ENCODE data around the gene BRCA2.
"Not testable (repeated sequence)": the region's sequence is repeated elsewhere in the genome, so short reads cannot be mapped to it uniquely, and the experiment has no call there.

The BRCA2 gene

GRCh38 chr13:32309312-32310133 lies 5.8 kb upstream of the BRCA2 start:
- DNase-seq (ENCODE audit: low spot score) = no peak
- FAIRE-seq = no peak

GRCh38 chr13:32310134-32310706 lies 5.1 kb upstream of the BRCA2 start:
- DNase-seq (ENCODE audit: low spot score) = peak; percentile 25
- no peak for FAIRE-seq

GRCh38 chr13:32311188-32311897 lies 4.0 kb upstream of the BRCA2 start:
- DNase-seq (ENCODE audit: low spot score) = no peak
- FAIRE-seq = no peak

- FAIRE-seq (no peak), DNase-seq (ENCODE audit: low spot score) (peak; percentile 23)
Measured at GRCh38 chr13:32314271-32315237, 754 bp upstream of the BRCA2 start.

- no peak for FAIRE-seq
- no peak for DNase-seq (ENCODE audit: low spot score)
Measured at GRCh38 chr13:32316028-32316339, 676 bp downstream of the BRCA2 start.

- no peak for FAIRE-seq
- no peak for DNase-seq (ENCODE audit: low spot score)
Measured at GRCh38 chr13:32316501-32316900, 1.2 kb downstream of the BRCA2 start.

- FAIRE-seq = no peak
Measured at GRCh38 chr13:32317716-32318465, 2.6 kb downstream of the BRCA2 start.

GRCh38 chr13:32320528-32320927 lies 5.2 kb downstream of the BRCA2 start:
- no peak for DNase-seq (ENCODE audit: low spot score)
- no peak for FAIRE-seq

More at GRCh38 chr13:32317716-32318465, 2.6 kb downstream of the BRCA2 start:
- no peak for DNase-seq (ENCODE audit: low spot score)

GRCh38 chr13:32323912-32324311 lies 8.6 kb downstream of the BRCA2 start:
- FAIRE-seq = no peak
- peak; percentile 11 for DNase-seq (ENCODE audit: low spot score)

GRCh38 chr13:32330441-32330840 lies 15.1 kb downstream of the BRCA2 start:
- no peak for FAIRE-seq
- no peak for DNase-seq (ENCODE audit: low spot score)

- DNase-seq (ENCODE audit: low spot score) (no peak), FAIRE-seq (no peak)
Measured at GRCh38 chr13:32334671-32335070, 19.4 kb downstream of the BRCA2 start.

- FAIRE-seq = no peak
- DNase-seq (ENCODE audit: low spot score) = no peak
Measured at GRCh38 chr13:32340914-32341313, 25.6 kb downstream of the BRCA2 start.

GRCh38 chr13:32347651-32348050 lies 32.3 kb downstream of the BRCA2 start:
- DNase-seq (ENCODE audit: low spot score) = no peak
- no peak for FAIRE-seq

GRCh38 chr13:32350839-32351441 lies 35.6 kb downstream of the BRCA2 start:
- not testable (repeated sequence) for DNase-seq (ENCODE audit: low spot score); FAIRE-seq

GRCh38 chr13:32354040-32354439 lies 38.7 kb downstream of the BRCA2 start:
- FAIRE-seq (no peak), DNase-seq (ENCODE audit: low spot score) (no peak)

GRCh38 chr13:32355935-32356334 lies 40.6 kb downstream of the BRCA2 start:
- DNase-seq (ENCODE audit: low spot score); FAIRE-seq: not testable (repeated sequence)

GRCh38 chr13:32362574-32362973 lies 47.3 kb downstream of the BRCA2 start:
- no peak for DNase-seq (ENCODE audit: low spot score)
- no peak for FAIRE-seq

- FAIRE-seq = no peak
Measured at GRCh38 chr13:32370805-32371204, 55.5 kb downstream of the BRCA2 start.

GRCh38 chr13:32376642-32377415 lies 61.5 kb downstream of the BRCA2 start:
- FAIRE-seq (no peak), DNase-seq (ENCODE audit: low spot score) (no peak)

More at GRCh38 chr13:32370805-32371204, 55.5 kb downstream of the BRCA2 start:
- DNase-seq (ENCODE audit: low spot score) = no peak

Measured in urothelium cell line (cell line).